H9 (cell line): Measurements from ENCODE around the gene IGFL1. TPM values are rescaled to one million over a fixed set of nuclear protein-coding genes. Genes with fewer than 3 reads are reported as not detected.

Experiments used
- DNase-seq: peaks from one replicate; pipeline ENCODE4 v3.0.0-alpha.2; 2017
- H2AFZ ChIP-seq: one replicate; pipeline ENCODE4 v1.6.1; 2013; ENCODE audit warnings: mild to moderate bottlenecking, low read length, control low read depth, moderate library complexity
- H2AK5ac ChIP-seq: 2 replicates; pipeline ENCODE4 v1.6.1; 2013; ENCODE audit warnings: low read length, control low read depth, mixed read lengths; ENCODE audit not compliant: insufficient read length
- H2BK120ac ChIP-seq: one replicate; pipeline ENCODE4 v1.6.1; 2013; ENCODE audit warnings: low read depth, mild to moderate bottlenecking, low read length, control low read depth, inconsistent platforms; ENCODE audit not compliant: poor library complexity, severe bottlenecking
- H2BK12ac ChIP-seq: 2 replicates; pipeline ENCODE4 v1.6.1; 2013; ENCODE audit warnings: low read length, control low read depth, mixed read lengths, low read depth; ENCODE audit not compliant: insufficient read length
- H2BK15ac ChIP-seq: 2 replicates; pipeline ENCODE4 v1.6.1; 2013; ENCODE audit warnings: low read depth, low read length, control low read depth
- H2BK20ac ChIP-seq: one replicate; pipeline ENCODE4 v1.6.1; 2013; ENCODE audit warnings: low read depth, mild to moderate bottlenecking, low read length, control low read depth, inconsistent platforms; ENCODE audit not compliant: poor library complexity, severe bottlenecking
- H2BK5ac ChIP-seq: 2 replicates; pipeline ENCODE4 v1.6.1; 2013; ENCODE audit warnings: low read length, control low read depth, mixed read lengths; ENCODE audit not compliant: insufficient read length
- H3K14ac ChIP-seq: 2 replicates; pipeline ENCODE4 v1.6.1; 2013; ENCODE audit warnings: low read length, control low read depth; ENCODE audit not compliant: insufficient read depth
- H3K18ac ChIP-seq: 2 replicates; pipeline ENCODE4 v1.6.1; 2013; ENCODE audit warnings: low read depth, mild to moderate bottlenecking, mixed read lengths, low read length, control low read depth; ENCODE audit not compliant: insufficient read length
- H3K23ac ChIP-seq: 2 replicates; pipeline ENCODE4 v1.6.1; 2013; ENCODE audit warnings: low read length, control low read depth, mixed read lengths, low read depth; ENCODE audit not compliant: insufficient read length
- H3K23me2 ChIP-seq: 2 replicates; pipeline ENCODE4 v1.6.1; 2013; ENCODE audit warnings: low read depth, mild to moderate bottlenecking, mixed read lengths, low read length, control low read depth; ENCODE audit not compliant: insufficient read length, poor library complexity, severe bottlenecking
- H3K27ac ChIP-seq: 2 replicates; pipeline ENCODE4 v1.5.1; 2013; ENCODE audit warnings: low read length, control low read depth, mixed read lengths, low read depth; ENCODE audit not compliant: insufficient read length
- H3K27me3 ChIP-seq: 2 replicates; pipeline ENCODE4 v1.6.1; 2013; ENCODE audit warnings: low read length, control low read depth, inconsistent platforms; ENCODE audit not compliant: insufficient read depth
- H3K4ac ChIP-seq: 2 replicates; pipeline ENCODE4 v1.6.1; 2013; ENCODE audit warnings: low read depth, mild to moderate bottlenecking, control low read depth, inconsistent platforms, low read length, moderate library complexity
- H3K4me1 ChIP-seq: 2 replicates; pipeline ENCODE4 v1.6.1; 2013; ENCODE audit warnings: low read length, control low read depth, inconsistent platforms; ENCODE audit not compliant: insufficient read depth
- H3K4me2 ChIP-seq: 2 replicates; pipeline ENCODE4 v1.6.1; 2013; ENCODE audit warnings: low read length, control low read depth, mixed read lengths; ENCODE audit not compliant: insufficient read length, insufficient read depth
- H3K56ac ChIP-seq: 2 replicates; pipeline ENCODE4 v1.6.1; 2013; ENCODE audit warnings: low read depth, mild to moderate bottlenecking, mixed read lengths, low read length, control low read depth; ENCODE audit not compliant: insufficient read length
- H3K79me1 ChIP-seq: 2 replicates; pipeline ENCODE4 v1.6.1; 2013; ENCODE audit warnings: low read depth, mild to moderate bottlenecking, moderate library complexity, low read length, control low read depth, inconsistent platforms; ENCODE audit not compliant: insufficient read depth, poor library complexity, severe bottlenecking
- H3K79me2 ChIP-seq: 2 replicates; pipeline ENCODE4 v1.6.1; 2013; ENCODE audit warnings: low read length, control low read depth, inconsistent platforms; ENCODE audit not compliant: insufficient read depth
- H3K9ac ChIP-seq: 2 replicates; pipeline ENCODE4 v1.6.1; 2013; ENCODE audit warnings: low read length, control low read depth, mixed read lengths; ENCODE audit not compliant: insufficient read length; ENCODE audit errors: extremely low read depth
- H3K9me3 ChIP-seq: one replicate; pipeline ENCODE4 v1.6.1; 2013; ENCODE audit warnings: low read depth, low read length, inconsistent platforms; ENCODE audit not compliant: control insufficient read depth
- H3T11ph ChIP-seq: one replicate; pipeline ENCODE4 v1.6.1; 2013; ENCODE audit warnings: mild to moderate bottlenecking, low read length, control low read depth, inconsistent platforms
- H4K20me1 ChIP-seq: one replicate; pipeline ENCODE4 v1.6.1; 2013; ENCODE audit not compliant: control insufficient read depth, insufficient read length, insufficient read depth
- H4K5ac ChIP-seq: 2 replicates; pipeline ENCODE4 v1.6.1; 2013; ENCODE audit warnings: low read depth, mild to moderate bottlenecking, mixed read lengths, low read length, control low read depth; ENCODE audit not compliant: insufficient read length
- H4K8ac ChIP-seq: replicated peaks from 2 replicates; pipeline ENCODE4 v1.6.1; 2013; ENCODE audit warnings: low read length, control low read depth, mixed read lengths, low read depth; ENCODE audit not compliant: insufficient read length
- H4K91ac ChIP-seq: 2 replicates; pipeline ENCODE4 v1.6.1; 2013; ENCODE audit warnings: low read depth, mild to moderate bottlenecking, moderate library complexity, mixed read lengths, low read length, control low read depth; ENCODE audit not compliant: insufficient read length
- H3K27ac Mint-ChIP-seq, 3 experiments: 2 replicates in 2 of 3; 3 replicates in 1 of 3; pipeline ENCODE4 v1.8.0; 2020 to 2021; ENCODE audit warnings: mixed read lengths in 3 of 3, mild to moderate bottlenecking in 1 of 3, moderate library complexity in 1 of 3
- H3K27me3 Mint-ChIP-seq: 2 replicates; pipeline ENCODE4 v1.8.0; 2021; ENCODE audit warnings: low read depth, mild to moderate bottlenecking, moderate library complexity, mixed read lengths
- H3K36me3 Mint-ChIP-seq, 3 experiments: 2 replicates in 2 of 3; 3 replicates in 1 of 3; pipeline ENCODE4 v1.8.0; 2020 to 2021; ENCODE audit warnings: low read depth in 3 of 3, mixed read lengths in 3 of 3; ENCODE audit not compliant: insufficient read depth in 1 of 3
- H3K4me1 Mint-ChIP-seq, 2 experiments: 2 replicates each; pipeline ENCODE4 v1.8.0; 2020; ENCODE audit warnings: mixed read lengths in 2 of 2
- H3K4me3 Mint-ChIP-seq, 2 experiments: 2 replicates in 1 of 2; 3 replicates in 1 of 2; pipeline ENCODE4 v1.8.0; 2020 to 2021; ENCODE audit warnings: mild to moderate bottlenecking in 2 of 2, mixed read lengths in 2 of 2, moderate library complexity in 1 of 2
- H3K9me3 Mint-ChIP-seq, 2 experiments: 2 replicates in 1 of 2; 3 replicates in 1 of 2; pipeline ENCODE4 v1.8.0; 2020; ENCODE audit warnings: mild to moderate bottlenecking in 2 of 2, mixed read lengths in 2 of 2, moderate library complexity in 1 of 2
- WGBS: extraction: QIAGEN DNeasy Blood & Tissue Kit; methylation state at CpG from one replicate; pipeline ENCODE4 v1.1.7; 2013; ENCODE audit warnings: missing lambda C conversion rate, low lambda C conversion rate, mixed read lengths; ENCODE audit not compliant: insufficient read length; ENCODE audit errors: extremely low coverage; 5-methylcytosine and 5-hydroxymethylcytosine counted together
- total RNA-seq: library from RNA; stranded (reverse); gene quantifications from 2 replicates; pipeline ENCODE4 v1.2.1, GENCODE V29; 2021
- TF ChIP-seq, protein P1 (sequence below): fragments of 200-600 bp; sonication (generic); conservative IDR thresholded peaks from 3 replicates; pipeline ENCODE4 v1.8.0; 2021; ENCODE audit warnings: antibody characterized with exemption, mild to moderate bottlenecking

IGFL1 gene
- total RNA-seq, 1 experiment from 2014 or later, result not detected

DNA sequence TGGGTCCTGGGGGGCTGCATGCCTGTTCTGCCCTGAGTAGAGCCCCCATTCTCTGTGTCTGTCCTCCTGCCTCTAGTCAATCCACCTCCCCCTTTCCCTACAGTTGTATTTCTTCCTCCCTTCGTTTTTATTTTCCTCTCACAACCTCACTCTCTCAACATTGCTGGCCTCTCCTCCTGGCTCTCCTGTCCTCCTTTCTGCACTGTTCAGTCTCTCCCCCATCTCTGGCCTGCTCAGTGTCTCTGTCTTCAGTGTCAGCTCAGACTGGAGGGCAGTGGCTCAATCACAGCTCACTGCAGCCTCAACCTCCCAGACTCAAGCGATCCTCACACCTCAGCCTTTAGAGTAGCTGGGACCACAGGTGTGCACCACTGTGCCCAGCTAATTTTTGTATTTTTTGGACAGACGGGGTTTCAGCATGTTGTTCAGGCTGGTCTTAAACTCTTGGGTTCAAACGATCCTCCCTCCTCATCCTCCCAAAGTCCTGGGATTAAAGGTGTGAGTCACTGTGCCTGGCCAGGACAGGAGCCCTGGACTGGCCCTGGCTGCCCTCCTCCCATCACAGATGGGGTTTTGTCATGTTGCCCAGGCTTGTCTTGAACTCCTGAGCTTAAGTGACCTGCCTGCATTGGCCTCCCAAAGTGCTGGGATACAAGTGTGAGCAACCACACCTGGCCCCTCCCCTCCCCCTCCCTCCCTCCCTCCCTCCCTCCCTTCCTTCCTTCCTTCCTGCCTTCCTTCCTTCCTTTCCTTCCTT is 32.0 kb upstream of the IGFL1 start:
- H3K4ac ChIP-seq, result no peak overlapping the region
- H3K4me1 Mint-ChIP-seq, result no peaks in the 10 kb centered on the region; a peak in 1 of 4 replicates
- peaks cover 0 to 3% (median 0%) of the 10 kb centered on the region in 3 experiments; a peak in 3 of 7 replicates for H3K36me3 Mint-ChIP-seq
- no peak overlapping the region for H3K27ac ChIP-seq
- H3K14ac ChIP-seq, result 0 out of 2 replicates have a peak overlapping the region, but pooled peaks have one; percentile 31
- H4K5ac ChIP-seq, result no peak overlapping the region
- no peaks in the 10 kb centered on the region for H3K9me3 ChIP-seq
- H2BK120ac ChIP-seq, result no peak overlapping the region
- no peak overlapping the region for H4K8ac ChIP-seq
- H2AFZ ChIP-seq, result no peak overlapping the region
- no peaks in the 10 kb centered on the region for H4K20me1 ChIP-seq
- H2AK5ac ChIP-seq, result no peak overlapping the region
- TF ChIP-seq, protein P1, sequence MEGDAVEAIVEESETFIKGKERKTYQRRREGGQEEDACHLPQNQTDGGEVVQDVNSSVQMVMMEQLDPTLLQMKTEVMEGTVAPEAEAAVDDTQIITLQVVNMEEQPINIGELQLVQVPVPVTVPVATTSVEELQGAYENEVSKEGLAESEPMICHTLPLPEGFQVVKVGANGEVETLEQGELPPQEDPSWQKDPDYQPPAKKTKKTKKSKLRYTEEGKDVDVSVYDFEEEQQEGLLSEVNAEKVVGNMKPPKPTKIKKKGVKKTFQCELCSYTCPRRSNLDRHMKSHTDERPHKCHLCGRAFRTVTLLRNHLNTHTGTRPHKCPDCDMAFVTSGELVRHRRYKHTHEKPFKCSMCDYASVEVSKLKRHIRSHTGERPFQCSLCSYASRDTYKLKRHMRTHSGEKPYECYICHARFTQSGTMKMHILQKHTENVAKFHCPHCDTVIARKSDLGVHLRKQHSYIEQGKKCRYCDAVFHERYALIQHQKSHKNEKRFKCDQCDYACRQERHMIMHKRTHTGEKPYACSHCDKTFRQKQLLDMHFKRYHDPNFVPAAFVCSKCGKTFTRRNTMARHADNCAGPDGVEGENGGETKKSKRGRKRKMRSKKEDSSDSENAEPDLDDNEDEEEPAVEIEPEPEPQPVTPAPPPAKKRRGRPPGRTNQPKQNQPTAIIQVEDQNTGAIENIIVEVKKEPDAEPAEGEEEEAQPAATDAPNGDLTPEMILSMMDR, result no peak
- 100% methylated on average over 1 of the region's 4 CpGs for WGBS
- no peak overlapping the region for H3K18ac ChIP-seq
- no peak overlapping the region for H4K91ac ChIP-seq
- no peak overlapping the region for H2BK5ac ChIP-seq
- H2BK15ac ChIP-seq, result no peak overlapping the region
- H2BK12ac ChIP-seq, result no peak overlapping the region
- no peaks in the 10 kb centered on the region for H3K4me1 ChIP-seq
- H3K4me3 Mint-ChIP-seq, result no peak overlapping the region
- no peak overlapping the region for H3K23ac ChIP-seq
- H3K27me3 Mint-ChIP-seq, result peaks cover 13% of the 10 kb centered on the region
- H3K23me2 ChIP-seq, result no peaks in the 10 kb centered on the region
- no peaks in the 10 kb centered on the region for H3K27me3 ChIP-seq
- no peak for DNase-seq
- no peaks in the 10 kb centered on the region for H3K79me1 ChIP-seq
- H3K9ac ChIP-seq, result no peak overlapping the region
- peaks cover 8 to 10% of the 10 kb centered on the region in 2 experiments for H3K9me3 Mint-ChIP-seq
- no peak overlapping the region for H3T11ph ChIP-seq
- no peak overlapping the region for H2BK20ac ChIP-seq
- H3K4me2 ChIP-seq, result no peak overlapping the region
- no peaks in the 10 kb centered on the region for H3K79me2 ChIP-seq
- H3K27ac Mint-ChIP-seq, result no peak overlapping the region
- no peak overlapping the region for H3K56ac ChIP-seq
